SK-N-SH (cell line): ENCODE results near the gene EDEM3. TPM values are rescaled to one million over a fixed set of nuclear protein-coding genes. Genes with fewer than 3 reads are reported as not detected.
A peak's percentile ranks its signal among the peaks of the same experiment; 100 is the strongest.

Experiments used
- CTCF ChIA-PET: fragments of 300-600, 350-600 bp; formaldehyde crosslinking; extraction: SDS; loops from one replicate; lab custom pipeline; 2021; lab: Yijun Ruan, JAX
- POLR2A ChIA-PET: fragments of 350-600 bp; sonication (Branson Sonifier 250); formaldehyde crosslinking; extraction: SDS; loops from one replicate; lab custom pipeline; 2020; ENCODE audit warnings: antibody characterized with exemption, inconsistent platforms; lab: Yijun Ruan, JAX
- DNase-seq: peaks from one replicate; pipeline ENCODE4 v3.0.0; 2012
- H2AFZ ChIP-seq: fragments of 200-600 bp; sonication (generic); 2 replicates; pipeline ENCODE4 v1.8.1; 2016; ENCODE audit warnings: antibody characterized with exemption, mild to moderate bottlenecking, low read depth
- H3F3A ChIP-seq: fragments of 200-600 bp; sonication (generic); replicated peaks from 2 replicates; pipeline ENCODE3; 2016; ENCODE audit warnings: antibody characterized with exemption, mild to moderate bottlenecking; ENCODE audit not compliant: insufficient read depth
- H3K27ac ChIP-seq, 2 experiments: fragments of 200-500 bp in 1 of 2; fragments of 200-600 bp in 1 of 2; sonication (Bioruptor generic) in 1 of 2; sonication (generic), shearing (Covaris generic) in 1 of 2; 2 replicates each; pipeline versions ENCODE4 v1.5.1 to v1.6.1; 2014 to 2016; ENCODE audit warnings: low read depth in 2 of 2, inconsistent platforms in 1 of 2, low read length in 1 of 2, mild to moderate bottlenecking in 1 of 2, mixed read lengths in 1 of 2
- H3K27me3 ChIP-seq: fragments of 200-600 bp; sonication (generic), shearing (Covaris generic); 2 replicates; pipeline ENCODE4 v1.6.1; 2016; ENCODE audit warnings: mixed run types; ENCODE audit not compliant: insufficient read depth
- H3K36me3 ChIP-seq, 2 experiments: fragments of 200-500 bp in 1 of 2; fragments of 200-600 bp in 1 of 2; sonication (Bioruptor generic) in 1 of 2; sonication (generic) in 1 of 2; replicated peaks in 1 of 2; 2 replicates each; pipeline versions ENCODE3 to v1.5.1; 2014 to 2016; ENCODE audit warnings: low read length in 1 of 2, mild to moderate bottlenecking in 1 of 2; ENCODE audit not compliant: insufficient read depth in 2 of 2, control insufficient read depth in 1 of 2
- H3K4me1 ChIP-seq, 2 experiments: fragments of 200-500 bp in 1 of 2; fragments of 200-600 bp in 1 of 2; sonication (Bioruptor generic) in 1 of 2; sonication (generic), shearing (Covaris generic) in 1 of 2; 2 replicates each; pipeline versions ENCODE4 v1.5.1 to v1.6.1; 2014 to 2016; ENCODE audit warnings: low read depth in 1 of 2, low read length in 1 of 2, mixed run types in 1 of 2; ENCODE audit not compliant: insufficient read depth in 2 of 2, control insufficient read depth in 1 of 2
- H3K4me2 ChIP-seq: fragments of 200-600 bp; sonication (generic), shearing (Covaris generic); 2 replicates; pipeline ENCODE4 v1.6.1; 2017; ENCODE audit warnings: mixed run types
- H3K4me3 ChIP-seq, 2 experiments: fragments of 200-500 bp in 1 of 2; fragments of 200-600 bp in 1 of 2; sonication (Bioruptor generic) in 1 of 2; sonication (generic), shearing (Covaris generic) in 1 of 2; 2 replicates each; pipeline versions ENCODE4 v1.5.1 to v1.8.1; 2014 to 2016; ENCODE audit warnings: low read depth in 2 of 2, inconsistent platforms in 1 of 2, low read length in 1 of 2, mild to moderate bottlenecking in 1 of 2, mixed read lengths in 1 of 2, moderate library complexity in 1 of 2
- H3K79me2 ChIP-seq: fragments of 200-600 bp; sonication (generic); 2 replicates; pipeline ENCODE4 v1.8.1; 2017; ENCODE audit warnings: mild to moderate bottlenecking; ENCODE audit not compliant: insufficient read depth
- H3K9ac ChIP-seq: fragments of 200-600 bp; sonication (generic); 2 replicates; pipeline ENCODE4 v1.6.1; 2017; ENCODE audit warnings: mixed run types
- H3K9me2 ChIP-seq: fragments of 200-600 bp; sonication (generic); 2 replicates; pipeline ENCODE4 v1.6.1; 2017; ENCODE audit warnings: mixed run types
- H3K9me3 ChIP-seq: fragments of 200-600 bp; sonication (generic); 2 replicates; pipeline ENCODE4 v1.6.1; 2017; ENCODE audit warnings: mixed run types, mild to moderate bottlenecking, moderate library complexity
- H4K20me1 ChIP-seq: fragments of 200-600 bp; sonication (generic); 2 replicates; pipeline ENCODE4 v1.6.1; 2017; ENCODE audit warnings: mild to moderate bottlenecking, mixed run types; ENCODE audit not compliant: insufficient read depth
- CHD2 ChIP-seq: fragments of 150-350 bp; IDR thresholded peaks from 2 replicates; pipeline ENCODE4 v1.6.1; 2018; ENCODE audit warnings: low read length; ENCODE audit not compliant: partially characterized antibody
- CTCF ChIP-seq: fragments of 200-600 bp; sonication (generic); IDR thresholded peaks from 2 replicates; pipeline ENCODE4 v1.6.1; 2017; ENCODE audit warnings: antibody characterized with exemption, mild to moderate bottlenecking, moderate library complexity
- ELF1 ChIP-seq: IDR thresholded peaks from 2 replicates; pipeline ENCODE4 v1.4.0; 2012
- EZH2phosphoT487 ChIP-seq: fragments of 200-600 bp; sonication (generic); IDR thresholded peaks from 2 replicates; pipeline ENCODE4 v1.6.1; 2017; ENCODE audit warnings: low read depth, mixed run types, mild to moderate bottlenecking, antibody characterized with exemption, moderate library complexity, borderline replicate concordance
- FOSL2 ChIP-seq: IDR thresholded peaks from 2 replicates; pipeline ENCODE4 v1.4.0; 2012; ENCODE audit warnings: low read depth, mild to moderate bottlenecking, moderate library complexity, borderline replicate concordance
- FOXJ3 ChIP-seq: sonication (generic); formaldehyde crosslinking; IDR thresholded peaks from 2 replicates; pipeline ENCODE4 v1.5.1; 2020; ENCODE audit warnings: mild to moderate bottlenecking, missing genetic modification reagents
- FOXM1 ChIP-seq: IDR thresholded peaks from 2 replicates; pipeline ENCODE4 v1.4.0; 2012; ENCODE audit warnings: low read depth, mild to moderate bottlenecking
- JUND ChIP-seq: IDR thresholded peaks from 2 replicates; pipeline ENCODE4 v1.4.0; 2012
- MEF2A ChIP-seq: IDR thresholded peaks from 2 replicates; pipeline ENCODE4 v1.4.0; 2012; ENCODE audit warnings: low read depth, borderline replicate concordance
- MXI1 ChIP-seq: IDR thresholded peaks from 2 replicates; pipeline ENCODE4 v1.6.1; 2012; ENCODE audit warnings: mild to moderate bottlenecking, low read depth, low read length, improper control_type of control experiment
- NRF1 ChIP-seq: IDR thresholded peaks from 2 replicates; pipeline ENCODE4 v1.6.1; 2012; ENCODE audit warnings: low read depth, mild to moderate bottlenecking, low read length
- POLR2AphosphoS5 ChIP-seq: IDR thresholded peaks from 2 replicates; pipeline ENCODE4 v1.6.1; 2012; ENCODE audit warnings: low read depth, low read length
- RCOR1 ChIP-seq: fragments of 150-350 bp; IDR thresholded peaks from 2 replicates; pipeline ENCODE4 v1.6.1; 2017; ENCODE audit warnings: antibody characterized with exemption, low read length
- RFX5 ChIP-seq: IDR thresholded peaks from 2 replicates; pipeline ENCODE4 v1.6.1; 2012; ENCODE audit warnings: mild to moderate bottlenecking, improper control_type of control experiment, low read length
- SMC3 ChIP-seq: IDR thresholded peaks from 2 replicates; pipeline ENCODE4 v1.6.1; 2012; ENCODE audit warnings: low read depth, low read length, improper control_type of control experiment
- TAF1 ChIP-seq: IDR thresholded peaks from 2 replicates; pipeline ENCODE4 v1.6.1; 2012; ENCODE audit warnings: low read depth, mild to moderate bottlenecking, low read length, moderate library complexity, borderline replicate concordance
- USF1 ChIP-seq: IDR thresholded peaks from 2 replicates; pipeline ENCODE4 v1.4.0; 2012; ENCODE audit warnings: low read depth, borderline replicate concordance
- YY1 ChIP-seq: IDR thresholded peaks from 2 replicates; pipeline ENCODE4 v1.4.0; 2012; ENCODE audit warnings: low read depth, mild to moderate bottlenecking
- WGBS: methylation state at CpG from one replicate; pipeline ENCODE4 v1.1.6; 2017; ENCODE audit warnings: low lambda C conversion rate; 5-methylcytosine and 5-hydroxymethylcytosine counted together
- polyA plus RNA-seq, 3 experiments: library from polyadenylated mRNA; depleted of rRNA; stranded (reverse); fragments of >200 nt; gene quantifications; 2 replicates each; pipeline ENCODE4 v1.2.3, GENCODE V29; 2012

EDEM3 gene
- polyA plus RNA-seq, 1 of the 3 experiments (the other 2 are of a cell fraction), result 28.6 TPM

GRCh38 chr1:184748740-184749139 is 5.9 kb downstream of the EDEM3 start:
- Histone ChIP-seq H3K9ac (no peak overlapping the region), H3K9me3 (no peaks in the 10 kb centered on the region), H3K79me2 (peaks cover 53% of the 10 kb centered on the region), H3K4me1 (peaks cover 19 to 48% of the 10 kb centered on the region in 2 experiments; a peak in 3 of 4 replicates), H4K20me1 (0 out of 2 replicates have a peak, but pooled peaks cover 5% of the 10 kb centered on the region), H3K27ac (peak overlapping the region in 1 of 2 experiments; percentile 23; a peak in 1 of 4 replicates), H3K36me3 (peaks cover 23 to 28% of the 10 kb centered on the region in 2 experiments), H3K27me3 (no peaks in the 10 kb centered on the region), H3K9me2 (no peaks in the 10 kb centered on the region; the same call in 1 of the 2 replicates), H3K4me2 (no peak overlapping the region), H2AFZ (peak overlapping the region; percentile 3; the same call in 1 of the 2 replicates), H3K4me3 (no peak overlapping the region), H3F3A (no peaks in the 10 kb centered on the region)
- TF ChIP-seq RFX5, result no peak
- TF ChIP-seq EZH2phosphoT487, result no peak
- no peak for TF ChIP-seq FOSL2
- no peak for TF ChIP-seq FOXJ3 (CRISPR knock-in tag)
- no peak for TF ChIP-seq MXI1
- TF ChIP-seq SMC3, result no peak
- TF ChIP-seq TAF1, result no peak
- no peak for TF ChIP-seq NRF1
- no peak for TF ChIP-seq YY1
- TF ChIP-seq POLR2AphosphoS5, result no peak
- TF ChIP-seq CHD2, result no peak
- no peak for TF ChIP-seq RCOR1
- no peak for TF ChIP-seq FOXM1
- TF ChIP-seq ELF1, result no peak
- TF ChIP-seq USF1, result no peak
- no peak for TF ChIP-seq MEF2A
- TF ChIP-seq CTCF, result no peak
- TF ChIP-seq JUND, result no peak
- ChIA-PET CTCF (no interaction called here), POLR2A (no interaction called here)
- no peak for DNase-seq
- WGBS, result 79% methylated on average over 2 of the region's 2 CpGs
